Bone marrow (tissue), 2 donors: ENCODE measurements around the gene BCAN.

ENCODE experiments used
- DNase-seq, 2 donors: peaks; one replicate each; lab custom pipeline; 2025; lab: John Stamatoyannopoulos, UW

Gene BCAN

GRCh38 chr1:156662800-156663055 lies 20.8 kb downstream of the BCAN start:
- no peak for DNase-seq

- no peak for DNase-seq
These were observed 21.3 kb downstream of the BCAN start for GRCh38 chr1:156663178-156663577.

- no peak for DNase-seq
These were observed 22.3 kb downstream of the BCAN start for GRCh38 chr1:156664046-156664766.

GRCh38 chr1:156664767-156665411 lies 23.0 kb downstream of the BCAN start:
- peak in 1 of 2 donors; percentile 12 for DNase-seq

- no peak for DNase-seq
These were observed 23.6 kb downstream of the BCAN start for GRCh38 chr1:156665539-156665938.

GRCh38 chr1:156666862-156667609 lies 25.1 kb downstream of the BCAN start:
- DNase-seq = no peak

GRCh38 chr1:156667610-156667967 lies 25.7 kb downstream of the BCAN start:
- DNase-seq = no peak

GRCh38 chr1:156667968-156668709 lies 26.2 kb downstream of the BCAN start:
- no peak for DNase-seq

GRCh38 chr1:156668801-156669637 lies 27.1 kb downstream of the BCAN start:
- no peak for DNase-seq

- no peak for DNase-seq
These were observed 27.9 kb downstream of the BCAN start for GRCh38 chr1:156669794-156670193.

GRCh38 chr1:156670359-156670758 lies 28.4 kb downstream of the BCAN start:
- no peak for DNase-seq

- no peak for DNase-seq
These were observed 28.9 kb downstream of the BCAN start for GRCh38 chr1:156670791-156671190.

- DNase-seq = no peak
These were observed 29.9 kb downstream of the BCAN start for GRCh38 chr1:156671804-156672203.

- no peak for DNase-seq
These were observed 31.6 kb downstream of the BCAN start for GRCh38 chr1:156673387-156674121.

- no peak for DNase-seq
These were observed 33.5 kb downstream of the BCAN start for GRCh38 chr1:156675210-156676113.

GRCh38 chr1:156676114-156676819 lies 34.4 kb downstream of the BCAN start:
- no peak for DNase-seq

GRCh38 chr1:156676820-156677615 lies 35.1 kb downstream of the BCAN start, which contains the start of gene NES:
Gene NES (minus strand): TSS chr1:156677407. CDS start chr1:156677264, 143 bp downstream.
- DNase-seq = no peak
